Dedifferentiated amniotic fluid mesenchymal stem cell (primary cell): ENCODE measurements around the gene CD52.
"Not testable (repeated sequence)": the region's sequence is repeated elsewhere in the genome, so short reads cannot be mapped to it uniquely, and the experiment has no call there.

Experiments
- DNase-seq: peaks from one replicate; pipeline ENCODE4 v3.0.0-alpha.2; 2016; ENCODE audit errors: extremely low spot score

Gene CD52

DNA sequence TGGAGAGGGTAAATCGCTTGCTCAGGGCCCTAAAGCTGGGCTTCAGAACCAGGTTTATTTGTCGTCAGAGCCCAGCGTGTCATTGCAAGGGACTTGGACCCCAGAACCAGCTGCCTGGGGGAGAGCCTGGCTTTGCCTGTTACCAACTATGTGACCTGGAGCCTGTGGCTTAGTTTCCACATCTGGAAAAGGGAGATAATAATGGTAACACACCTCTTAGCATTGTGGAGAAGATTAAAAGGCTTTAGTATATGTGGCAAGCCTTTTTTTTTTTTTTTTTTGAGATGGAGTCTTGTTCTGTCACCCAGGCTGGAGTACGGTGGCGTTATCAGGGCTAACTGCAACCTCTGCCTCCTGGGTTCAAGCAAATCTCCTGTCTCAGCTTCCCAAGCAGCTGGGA lies 12.5 kb downstream of the CD52 start:
- no peak for DNase-seq

DNA sequence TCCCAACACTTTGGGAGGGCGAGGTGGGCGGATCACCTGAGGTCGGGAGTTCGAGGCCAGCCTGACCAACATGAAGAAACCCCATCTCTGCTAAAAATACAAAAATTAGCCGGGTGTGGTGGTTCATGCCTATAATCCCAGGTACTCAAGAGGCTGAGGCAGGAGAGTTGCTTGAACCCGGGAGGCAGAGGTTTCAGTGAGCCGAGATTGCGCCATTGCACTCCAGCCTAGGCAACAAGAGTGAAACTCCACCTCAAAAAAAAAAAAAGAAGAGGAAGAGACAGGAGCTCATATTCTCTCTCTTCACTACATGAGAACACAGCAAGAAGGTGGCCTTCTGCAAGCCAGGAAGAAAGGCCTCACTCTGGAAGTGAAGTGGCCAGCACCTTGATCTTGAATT lies 15.6 kb downstream of the CD52 start:
- not testable (repeated sequence) for DNase-seq

- no peak for DNase-seq
These were observed 18.2 kb downstream of the CD52 start for GRCh38 chr1:26335774-26336476.

DNA sequence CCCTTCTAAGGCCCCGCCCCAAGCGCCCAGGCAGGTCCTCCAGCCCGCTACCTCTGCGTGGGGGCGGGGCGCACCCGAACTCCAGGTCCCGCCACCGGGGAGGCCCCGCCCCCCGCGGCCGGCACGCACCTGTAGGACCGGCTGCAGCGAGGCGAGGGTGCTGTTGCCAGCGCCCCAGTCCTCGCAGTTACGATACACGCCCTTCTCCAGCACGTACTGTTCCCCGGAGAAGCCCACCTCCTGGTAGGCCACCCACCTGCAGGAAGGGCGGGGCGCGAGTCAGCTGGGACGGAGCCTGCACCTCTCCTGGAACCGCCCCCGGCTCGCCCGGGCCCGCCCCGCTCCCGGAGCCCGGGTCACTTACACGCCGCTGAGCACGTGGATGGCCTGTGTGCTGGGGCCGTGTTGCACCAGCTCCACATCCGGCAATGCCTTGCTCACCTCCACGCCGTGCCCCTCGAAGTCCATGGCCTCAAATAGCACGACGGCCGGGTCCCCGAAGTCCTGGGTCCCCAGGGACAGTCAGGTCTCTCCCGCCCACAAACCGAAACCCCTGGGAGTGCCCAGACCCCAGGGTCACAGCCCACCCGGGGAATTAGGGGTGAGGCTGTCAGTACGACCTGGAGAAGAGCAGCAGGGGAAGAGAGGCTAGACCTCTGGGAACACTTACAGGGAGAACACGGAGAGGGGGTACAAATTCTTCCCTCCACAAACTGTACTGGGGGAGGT lies 18.9 kb downstream of the CD52 start:
- DNase-seq, result no peak

DNA sequence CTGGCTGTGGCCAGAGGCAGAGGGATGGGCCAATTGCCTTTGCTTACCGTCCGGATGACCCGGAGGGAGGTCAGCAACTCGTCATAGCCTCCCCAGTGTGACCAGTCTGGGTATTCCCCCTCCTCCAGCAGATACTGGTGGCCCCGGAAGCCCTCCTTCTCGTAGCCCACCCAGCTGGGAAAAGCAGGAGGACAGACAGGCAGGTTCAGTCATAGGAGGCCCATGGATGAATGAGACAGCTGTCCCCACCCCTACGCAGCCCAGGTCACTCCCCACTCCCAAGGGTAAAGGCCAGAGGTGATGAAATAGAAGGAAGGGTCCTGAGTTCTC lies 19.4 kb downstream of the CD52 start:
- no peak for DNase-seq

DNA sequence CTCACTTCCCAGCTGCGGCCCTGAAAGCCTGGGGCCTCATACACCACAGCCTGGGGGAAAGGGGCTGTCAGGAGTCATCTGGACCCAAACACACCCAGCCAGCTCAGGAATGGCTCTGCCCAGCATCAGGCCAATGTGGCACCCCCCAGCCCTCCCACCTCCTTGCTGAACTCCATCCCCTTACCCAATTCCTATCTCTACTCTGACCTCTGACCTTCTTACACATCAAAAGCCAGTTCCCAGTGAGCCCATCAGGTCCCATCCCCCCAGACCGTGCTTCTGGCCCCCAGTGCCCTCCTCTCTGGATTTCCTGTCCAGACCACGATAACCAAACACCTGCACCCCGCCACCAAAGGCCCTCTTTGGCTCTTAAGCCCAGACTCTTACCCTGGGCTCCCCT lies 19.9 kb downstream of the CD52 start:
- no peak for DNase-seq

- no peak for DNase-seq
These were observed 20.9 kb downstream of the CD52 start for GRCh38 chr1:26338670-26339069.

DNA sequence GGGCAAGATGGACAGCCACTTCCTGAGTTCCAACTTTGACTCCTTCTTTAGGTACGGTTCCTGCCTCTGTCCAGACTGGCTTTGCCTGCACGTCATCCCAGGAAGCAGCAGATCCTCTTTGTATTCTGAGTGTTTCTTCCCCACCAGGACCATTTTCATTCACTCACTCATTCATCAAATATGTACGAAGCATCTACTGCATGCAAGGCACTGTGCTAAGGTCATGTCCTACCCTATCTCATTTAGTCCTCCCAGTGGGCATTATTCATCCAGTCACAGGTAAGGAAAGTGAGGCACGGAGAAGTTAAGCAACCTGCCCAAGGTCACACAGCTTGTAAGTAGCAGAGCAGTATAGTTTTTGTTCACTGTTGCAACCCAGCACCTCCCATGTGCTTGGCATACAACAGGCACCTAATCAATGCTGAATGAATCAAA lies 22.3 kb downstream of the CD52 start:
- no peak for DNase-seq

DNA sequence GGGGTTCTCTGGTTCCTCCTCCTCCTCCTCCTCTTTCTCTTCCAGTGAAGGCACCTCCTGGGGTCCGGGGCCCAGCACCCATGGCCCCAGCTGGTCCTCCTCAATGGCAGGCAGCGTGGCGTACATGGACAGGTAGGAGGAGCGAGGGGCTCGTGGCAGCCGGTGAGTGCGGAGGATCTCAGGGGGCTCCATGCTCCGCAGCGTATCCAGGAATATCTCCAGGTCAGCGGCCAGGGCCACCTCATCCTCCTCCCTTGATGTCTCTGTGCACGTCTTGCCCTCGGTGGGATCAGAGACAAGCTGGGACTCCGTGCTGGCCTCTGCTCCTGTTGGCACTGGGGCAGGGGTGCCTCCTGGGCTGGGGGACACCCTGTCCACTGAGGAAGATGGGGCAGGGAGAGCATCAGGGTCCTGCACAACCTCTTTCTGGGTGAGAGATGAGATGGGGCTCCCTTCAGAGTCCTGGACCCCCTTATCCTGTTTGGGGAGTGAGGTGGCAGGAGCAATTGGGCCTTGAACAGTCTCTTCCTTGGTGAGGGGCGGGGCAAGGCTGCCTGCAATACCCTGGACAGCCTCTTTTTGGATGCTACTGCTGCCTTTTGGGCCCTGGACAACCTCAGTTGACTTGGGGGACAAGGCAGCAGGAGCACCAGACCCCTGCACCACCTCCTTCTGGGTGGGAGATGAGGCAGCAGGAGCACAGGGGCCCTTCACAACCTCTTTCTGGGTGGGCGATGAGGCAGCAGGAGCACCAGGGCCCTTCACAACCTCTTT lies 26.6 kb downstream of the CD52 start:
- no peak for DNase-seq

DNA sequence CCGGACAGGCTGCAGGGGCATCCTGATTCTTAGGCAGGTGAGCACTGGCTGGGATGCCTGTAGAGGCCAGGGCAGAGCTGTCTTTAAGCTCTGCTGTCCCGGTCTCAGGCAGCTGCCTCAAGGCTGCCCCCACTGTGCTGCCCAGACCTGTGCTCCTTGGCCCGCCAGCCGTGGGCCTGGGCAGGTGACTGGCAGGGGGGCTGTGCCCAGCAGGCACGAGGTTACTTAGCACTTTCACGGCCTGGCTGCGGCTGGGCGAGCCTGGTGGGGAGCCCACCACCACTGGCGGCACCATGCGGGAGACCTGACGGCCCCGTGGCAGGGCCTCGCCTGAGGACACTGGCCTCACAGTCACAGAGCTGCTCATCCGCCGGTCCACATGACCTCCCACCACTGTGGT lies 28.0 kb downstream of the CD52 start:
- no peak for DNase-seq

DNA sequence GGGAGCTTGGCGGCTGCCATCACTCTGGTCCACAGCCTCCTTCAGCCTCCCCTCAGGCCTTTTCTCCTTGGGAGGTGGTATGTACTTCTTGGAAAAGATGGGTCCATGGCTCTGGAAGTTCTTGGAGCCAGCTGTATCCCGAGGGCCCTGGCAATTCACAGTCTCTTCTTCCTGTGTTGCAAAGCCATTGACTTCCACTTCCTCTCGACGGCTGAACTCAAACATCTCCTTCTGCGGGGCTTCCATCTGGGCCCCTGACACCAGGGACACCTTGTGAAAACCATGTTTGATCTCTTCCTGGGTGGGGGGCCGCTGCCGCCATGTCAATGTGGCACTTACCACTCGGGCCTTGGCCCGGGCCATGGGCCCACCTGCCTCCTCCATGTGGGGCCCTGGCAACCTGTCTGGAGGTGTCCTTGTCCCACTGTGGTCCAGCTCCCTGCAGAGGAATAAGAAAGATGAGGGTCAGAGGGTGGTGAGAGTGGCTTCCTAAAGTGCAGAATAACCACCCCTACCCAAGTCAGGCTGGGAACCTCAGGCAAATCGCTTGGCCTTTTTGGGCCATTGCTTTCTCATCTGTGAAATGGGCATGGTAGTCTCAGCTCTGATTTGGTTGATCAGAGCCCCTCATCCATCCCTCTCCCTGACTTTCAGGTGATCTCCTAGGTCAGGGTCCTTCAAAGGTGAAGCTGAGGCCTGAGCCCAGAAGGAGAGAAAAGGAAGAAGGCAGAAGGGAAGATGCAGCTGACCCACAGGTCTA lies 28.7 kb downstream of the CD52 start:
- DNase-seq, result no peak

- DNase-seq, result no peak
These were observed 31.6 kb downstream of the CD52 start for GRCh38 chr1:26349188-26349876.

DNA sequence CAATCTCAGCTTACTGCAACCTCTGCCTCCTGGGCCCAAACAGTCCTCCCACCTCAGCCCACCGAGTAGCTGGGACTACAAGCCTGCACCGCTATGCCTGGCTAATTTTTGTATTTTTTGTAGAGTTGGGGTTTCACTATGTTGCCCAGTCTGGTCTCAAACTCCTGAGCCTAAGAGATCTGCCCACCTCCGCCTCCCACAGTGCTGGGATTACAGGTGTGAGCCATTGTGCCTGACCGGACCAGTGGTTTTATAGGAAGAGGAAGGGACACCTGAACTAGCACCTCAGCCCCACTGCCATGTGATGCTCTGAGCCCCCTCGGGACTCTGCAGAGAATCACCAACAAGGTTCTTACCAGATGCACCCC lies 32.1 kb downstream of the CD52 start:
- DNase-seq, result no peak

GRCh38 chr1:26350343-26350700 lies 32.6 kb downstream of the CD52 start:
- no peak for DNase-seq

- no peak for DNase-seq
These were observed 33.2 kb downstream of the CD52 start for GRCh38 chr1:26350701-26351589.

GRCh38 chr1:26351590-26352337 lies 34.0 kb downstream of the CD52 start:
- DNase-seq, result no peak

- DNase-seq, result no peak
These were observed 34.6 kb downstream of the CD52 start for GRCh38 chr1:26352338-26352679.

DNA sequence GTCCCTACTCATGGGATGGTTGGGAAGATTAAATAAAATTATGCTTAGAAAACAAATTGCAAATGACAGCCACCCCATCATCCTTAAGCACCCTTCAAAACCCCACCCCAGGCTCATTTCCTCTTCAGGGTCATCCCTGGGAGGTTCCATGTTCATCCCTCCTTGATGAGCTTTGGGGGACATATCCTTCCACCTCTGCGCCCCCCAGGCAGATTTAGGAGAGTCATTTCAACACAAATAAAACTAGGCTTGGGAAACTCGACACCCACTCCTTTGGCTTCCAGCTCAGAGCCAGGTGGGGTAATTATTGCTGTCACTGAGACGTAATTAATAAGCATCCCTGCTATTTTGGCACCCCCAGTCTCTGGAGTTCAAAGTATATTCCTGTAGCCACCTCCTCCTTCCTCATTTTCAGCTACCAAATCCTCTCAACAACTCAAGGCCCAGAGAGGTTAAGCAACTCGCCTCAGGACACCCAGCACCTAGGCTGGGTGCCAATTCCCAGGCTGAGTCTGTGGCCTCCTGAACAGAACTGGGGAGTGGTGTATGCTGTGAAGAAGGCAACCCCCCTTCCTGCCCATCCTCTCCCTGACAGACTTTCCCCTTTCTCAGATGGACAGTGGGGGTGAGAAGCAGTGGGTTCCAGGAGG lies 35.6 kb downstream of the CD52 start:
- DNase-seq, result no peak

DNA sequence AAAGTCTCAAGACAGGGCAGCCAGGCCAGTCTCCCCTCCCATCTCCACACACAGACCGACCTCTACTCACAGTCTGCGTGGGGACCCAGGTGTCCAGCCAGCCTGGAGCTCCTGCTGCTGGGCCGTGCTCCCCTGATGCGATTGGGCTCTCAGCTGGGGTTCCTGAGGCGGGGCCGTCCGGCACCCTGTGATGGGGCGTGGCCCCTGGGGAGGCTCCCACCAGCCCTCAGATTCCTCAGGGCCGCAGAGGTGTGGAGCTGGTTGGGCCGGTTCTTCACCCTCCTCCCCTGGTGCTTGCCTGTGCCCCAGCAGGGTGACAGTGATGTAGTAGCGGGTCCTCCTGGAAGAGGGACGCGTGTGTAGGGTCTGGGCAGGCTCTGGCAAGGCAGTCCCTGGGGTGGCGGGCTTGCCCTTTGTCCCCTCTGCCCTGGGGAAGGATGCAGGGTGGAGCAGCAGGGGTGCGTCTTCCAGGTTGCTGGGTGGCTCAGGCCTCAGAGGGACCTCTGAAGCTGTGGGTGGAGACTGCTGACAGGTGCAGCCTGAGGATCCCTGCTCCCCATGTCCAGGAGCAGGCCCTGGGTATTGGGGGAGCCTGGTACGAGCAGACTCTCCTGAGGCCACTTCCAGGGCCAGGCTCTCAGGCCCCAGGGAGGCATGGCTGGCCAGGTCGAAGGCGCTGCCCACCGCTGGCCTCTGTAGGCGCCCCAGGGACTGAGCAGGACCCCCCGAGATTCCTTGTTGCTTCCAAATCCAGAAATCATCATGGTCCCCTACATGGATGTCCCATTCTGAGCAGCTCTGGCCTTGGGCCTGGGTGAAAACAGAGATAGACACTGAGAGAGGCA lies 36.4 kb downstream of the CD52 start, which contains the start of gene CRYBG2:
Gene CRYBG2 (minus strand): TSS at position 155 of the 845 bp plus-strand sequence. CDS start 7,473 bp downstream, outside the sequence.
- no peak for DNase-seq
